Activated naive CD8-positive, alpha-beta T cell treated with anti-CD3 and anti-CD28 coated beads, Interleukin-2, amount 10 ng/mL, durations not matched to agents 7 days and 5 days (primary cell): ENCODE data around the gene MCRIP1. TPM values are rescaled to one million over a fixed set of nuclear protein-coding genes. Genes with fewer than 3 reads are reported as not detected.

Experiments
- ATAC-seq: fragments of 150-1000 bp; cut with Tn5 transposase; one replicate; pipeline ENCODE4 v1.10.0; 2021; ENCODE audit warnings: low read depth, moderate library complexity
- POLR2A ChIA-PET: fragments of 350-600 bp; sonication (Branson Sonifier 250); formaldehyde crosslinking; loops from one replicate; lab custom pipeline; 2021; ENCODE audit warnings: antibody characterized with exemption; lab: Charles Lee
- DNase-seq: peaks from one replicate; pipeline ENCODE4 v3.0.0; 2021
- H3K27ac Mint-ChIP-seq: one replicate; pipeline ENCODE4 v1.8.0; 2022; ENCODE audit warnings: mild to moderate bottlenecking, mixed read lengths
- H3K27me3 Mint-ChIP-seq: one replicate; pipeline ENCODE4 v1.8.0; 2022; ENCODE audit warnings: mild to moderate bottlenecking, moderate library complexity, mixed read lengths
- H3K36me3 Mint-ChIP-seq: one replicate; pipeline ENCODE4 v1.8.0; 2021; ENCODE audit warnings: mild to moderate bottlenecking, mixed read lengths
- H3K4me1 Mint-ChIP-seq: one replicate; pipeline ENCODE4 v1.8.0; 2021; ENCODE audit warnings: mixed read lengths
- H3K4me3 Mint-ChIP-seq: one replicate; pipeline ENCODE4 v1.8.0; 2022; ENCODE audit warnings: mild to moderate bottlenecking, moderate library complexity, mixed read lengths
- H3K9me3 Mint-ChIP-seq: one replicate; pipeline ENCODE4 v1.8.0; 2021; ENCODE audit warnings: mixed read lengths
- total RNA-seq, 2 experiments: library from RNA; stranded (reverse); gene quantifications; one replicate each; pipeline ENCODE4 v1.2.3, GENCODE V29; 2021

MCRIP1 gene
- total RNA-seq, 2 experiments from 2014 or later, result 56.5 to 58.3 TPM

GRCh38 chr17:81792675-81793615 is 40.1 kb downstream of the MCRIP1 start:
- POLR2A ChIA-PET, result no interaction called here
- Mint-ChIP-seq H3K4me3 (no peak overlapping the region), H3K4me1 (no peaks in the 10 kb centered on the region)

More at GRCh38 chr17:81792675-81793615, 40.1 kb downstream of the MCRIP1 start:
- Mint-ChIP-seq H3K27ac (no peak overlapping the region), H3K36me3 (no peaks in the 10 kb centered on the region), H3K9me3 (no peaks in the 10 kb centered on the region), H3K27me3 (no peaks in the 10 kb centered on the region)
- no peak for ATAC-seq
- DNase-seq, result no peak

Other genes starting within 250 kb of the MCRIP1 start
- gene NPLOC4, start 196.2 kb downstream of the MCRIP1 start, total RNA-seq, result 100 to 1,000 TPM in 1 of 2 experiments, 10 to 100 TPM in 1; 96.9 to 109 TPM
- under 1 TPM; 0.36 to 0.99 TPM for gene TSPAN10, start 196.1 kb downstream of the MCRIP1 start, total RNA-seq
- 10 to 100 TPM; 47.8 to 57.1 TPM for gene PDE6G, start 176.7 kb downstream of the MCRIP1 start, total RNA-seq
- 10 to 100 TPM; 56.6 to 60.1 TPM for gene OXLD1, start 166.7 kb downstream of the MCRIP1 start, total RNA-seq
- gene CCDC137, start 166.6 kb downstream of the MCRIP1 start, total RNA-seq, result 10 to 100 TPM; 31.3 to 32.0 TPM
- gene ARL16, start 149.5 kb downstream of the MCRIP1 start, total RNA-seq, result 10 to 100 TPM; 17.7 to 19.0 TPM
- gene HGS, start 149.3 kb downstream of the MCRIP1 start, total RNA-seq, result 100 to 1,000 TPM; 152 to 164 TPM
- 10 to 100 TPM; 55.1 to 59.2 TPM for gene MRPL12, start 129.9 kb downstream of the MCRIP1 start, total RNA-seq
- 10 to 100 TPM; 22.0 to 25.1 TPM for gene SLC25A10, start 121.0 kb downstream of the MCRIP1 start, total RNA-seq
- not detected for gene GCGR, start 29.1 kb downstream of the MCRIP1 start, total RNA-seq
- not detected for gene PPP1R27, start 1.8 kb upstream of the MCRIP1 start, total RNA-seq
- gene P4HB, start 27.2 kb upstream of the MCRIP1 start, total RNA-seq, result 100 to 1,000 TPM; 319 to 347 TPM
- gene ARHGDIA, start 38.0 kb upstream of the MCRIP1 start, total RNA-seq, result 100 to 1,000 TPM; 538 to 539 TPM
- 100 to 1,000 TPM; 135 to 152 TPM for gene ALYREF, start 58.3 kb upstream of the MCRIP1 start, total RNA-seq
- gene ANAPC11, start 58.4 kb upstream of the MCRIP1 start, total RNA-seq, result 100 to 1,000 TPM; 102 to 106 TPM
- gene NPB, start 68.9 kb upstream of the MCRIP1 start, total RNA-seq, result 1 to 10 TPM in 1 of 2 experiments, under 1 TPM in 1; 0.47 to 1.0 TPM
- gene PCYT2, start 78.1 kb upstream of the MCRIP1 start, total RNA-seq, result 10 to 100 TPM; 39.3 to 44.5 TPM
- 10 to 100 TPM; 64.8 to 65.2 TPM for gene SIRT7, start 84.9 kb upstream of the MCRIP1 start, total RNA-seq
- gene MAFG, start 94.4 kb upstream of the MCRIP1 start, total RNA-seq, result 10 to 100 TPM; 18.3 to 20.4 TPM
- gene PYCR1, start 104.0 kb upstream of the MCRIP1 start, total RNA-seq, result 10 to 100 TPM; 12.1 to 17.8 TPM
- not detected for gene MYADML2, start 113.9 kb upstream of the MCRIP1 start, total RNA-seq
- gene NOTUM, start 127.9 kb upstream of the MCRIP1 start, total RNA-seq, result under 1 TPM; 0.25 to 0.26 TPM
- 10 to 100 TPM; 34.4 to 35.1 TPM for gene ASPSCR1, start 144.3 kb upstream of the MCRIP1 start, total RNA-seq
- 10 to 100 TPM; 62.0 to 64.7 TPM for gene CENPX, start 189.6 kb upstream of the MCRIP1 start, total RNA-seq
- gene LRRC45, start 190.0 kb upstream of the MCRIP1 start, total RNA-seq, result 10 to 100 TPM; 41.6 to 45.1 TPM
- 1 to 10 TPM; 6.7 to 7.6 TPM for gene RAC3, start 198.4 kb upstream of the MCRIP1 start, total RNA-seq
- gene DCXR, start 204.4 kb upstream of the MCRIP1 start, total RNA-seq, result 100 to 1,000 TPM; 110 to 115 TPM
- gene RFNG, start 218.5 kb upstream of the MCRIP1 start, total RNA-seq, result 10 to 100 TPM; 28.7 to 28.8 TPM
- 10 to 100 TPM; 76.0 to 79.8 TPM for gene GPS1, start 218.6 kb upstream of the MCRIP1 start, total RNA-seq
- gene DUS1L, start 232.5 kb upstream of the MCRIP1 start, total RNA-seq, result 100 to 1,000 TPM; 126 to 130 TPM